K562 (cell line): ENCODE results near the gene DOK7. TPM values are rescaled to one million over a fixed set of nuclear protein-coding genes. Genes with fewer than 3 reads are reported as not detected.
A peak's percentile ranks its signal among the peaks of the same experiment; 100 is the strongest.

ENCODE experiments used
- ATAC-seq: fragments of 200-7000 bp; cut with Tn5 transposase; 3 replicates; pipeline ENCODE4 v1.9.1; 2020; ENCODE audit warnings: moderate library complexity
- BruUV-seq: library from RNA; stranded (reverse); fragments of 400-500 nt; replicated peaks from 2 replicates; lab custom pipeline; 2021; lab: Mats Ljungman, UMichigan
- CTCF ChIA-PET: fragments of 300-600 bp; formaldehyde crosslinking; extraction: SDS; loops from one replicate; lab custom pipeline; 2021; ENCODE audit warnings: low intra/inter-chr PET ratio; lab: Yijun Ruan, JAX
- POLR2A ChIA-PET: fragments of 300-600, 350-650 bp; sonication (Branson Sonifier 250); formaldehyde crosslinking; extraction: SDS; loops from one replicate; lab custom pipeline; 2021; ENCODE audit warnings: antibody characterized with exemption, inconsistent platforms; lab: Yijun Ruan, JAX
- DNase-seq, 4 experiments: peaks; one replicate each; pipeline versions ENCODE4 v3.0.0 to v3.0.0-alpha.2; 2011 to 2018; ENCODE audit warnings: low spot score in 3 of 4, mixed read lengths in 3 of 4; ENCODE audit errors: extremely low read depth in 1 of 4
- FAIRE-seq: peaks from 2 replicates; lab custom pipeline; 2011; peaks lifted over from hg19 to GRCh38; lab: Jason Lieb, UNC
- H2AFZ ChIP-seq: 2 replicates; pipeline ENCODE4 v1.6.0; 2011; ENCODE audit warnings: low read depth, low read length, control low read depth, inconsistent platforms
- H3K27ac ChIP-seq: fragments of 200-600 bp; 3 replicates; pipeline ENCODE4 v1.8.0; 2011; ENCODE audit warnings: low read depth, mild to moderate bottlenecking, control low read depth, inconsistent platforms, low read length, moderate library complexity, mixed read lengths; ENCODE audit errors: extremely low read depth
- H3K27me3 ChIP-seq, 2 experiments: fragments of 300-600 bp in 1 of 2; 2 replicates in 1 of 2; 3 replicates in 1 of 2; pipeline versions ENCODE4 v1.6.0 to v1.8.0; 2011; ENCODE audit warnings: inconsistent platforms in 2 of 2, low read length in 2 of 2, mild to moderate bottlenecking in 1 of 2, mixed read lengths in 1 of 2, moderate library complexity in 1 of 2; ENCODE audit not compliant: control insufficient read depth in 2 of 2, insufficient read depth in 2 of 2
- H3K36me3 ChIP-seq: fragments of 300-600 bp; 3 replicates; pipeline ENCODE4 v1.8.0; 2011; ENCODE audit warnings: mild to moderate bottlenecking, low read length, inconsistent platforms; ENCODE audit not compliant: control insufficient read depth, insufficient read depth
- H3K4me1 ChIP-seq, 2 experiments: fragments of 200-600 bp in 1 of 2; replicated peaks in 1 of 2; 2 replicates in 1 of 2; 3 replicates in 1 of 2; pipeline versions ENCODE4 v1.5.1 to v1.8.0; 2011; ENCODE audit warnings: inconsistent platforms in 2 of 2, low read length in 2 of 2, mild to moderate bottlenecking in 1 of 2, mixed read lengths in 1 of 2, moderate library complexity in 1 of 2; ENCODE audit not compliant: control insufficient read depth in 2 of 2, insufficient read depth in 2 of 2
- H3K4me2 ChIP-seq: 2 replicates; pipeline ENCODE4 v1.6.1; 2011; ENCODE audit warnings: low read length, control low read depth, inconsistent platforms, mixed read lengths; ENCODE audit not compliant: insufficient read depth
- H3K4me3 ChIP-seq: fragments of 200-600 bp; sonication (generic), shearing (Covaris generic); 2 replicates; pipeline ENCODE4 v1.5.1; 2016; ENCODE audit warnings: control low read depth, inconsistent platforms
- H3K79me2 ChIP-seq: fragments of 200-600 bp; 3 replicates; pipeline ENCODE4 v1.8.0; 2011; ENCODE audit warnings: low read length, inconsistent platforms; ENCODE audit not compliant: control insufficient read depth, insufficient read depth
- H3K9ac ChIP-seq, 2 experiments: 2 replicates each; pipeline versions ENCODE4 v1.6.0 to v1.6.1; 2011; ENCODE audit warnings: low read depth in 2 of 2, low read length in 2 of 2, control low read depth in 1 of 2, inconsistent platforms in 1 of 2, mild to moderate bottlenecking in 1 of 2, mixed read lengths in 1 of 2; ENCODE audit not compliant: insufficient read depth in 1 of 2
- H3K9me1 ChIP-seq: one replicate; pipeline ENCODE4 v1.6.0; 2011; ENCODE audit warnings: inconsistent platforms, mild to moderate bottlenecking, low read length, moderate library complexity; ENCODE audit not compliant: control insufficient read depth, insufficient read depth
- H3K9me3 ChIP-seq: replicated peaks from 2 replicates; pipeline ENCODE4 v1.5.1; 2011; ENCODE audit warnings: low read depth, low read length, inconsistent platforms; ENCODE audit not compliant: control insufficient read depth, insufficient read depth
- H4K20me1 ChIP-seq: replicated peaks from 2 replicates; pipeline ENCODE4 v1.6.1; 2011; ENCODE audit warnings: low read length, inconsistent platforms, mixed read lengths; ENCODE audit not compliant: control insufficient read depth, insufficient read depth
- CTBP1 ChIP-seq: fragments of 450-650 bp; IDR thresholded peaks from 2 replicates; pipeline ENCODE4 v1.6.1; 2016; ENCODE audit warnings: borderline replicate concordance
- FOXJ2 ChIP-seq: fragments of 200-800 bp; sonication (Bioruptor generic); IDR thresholded peaks from 2 replicates; pipeline ENCODE4 v1.6.1; 2016; ENCODE audit warnings: missing genetic modification characterization, missing compliant biosample characterization
- LARP7 ChIP-seq: fragments of 450-650 bp; IDR thresholded peaks from 2 replicates; pipeline ENCODE4 v1.6.1; 2016
- MAZ ChIP-seq, 2 experiments: fragments of 450-650 bp in 1 of 2; sonication (generic) in 1 of 2; formaldehyde crosslinking; IDR thresholded peaks in 1 of 2; conservative IDR thresholded peaks in 1 of 2; 2 replicates each; pipeline versions ENCODE4 v1.4.0 to v1.5.0; 2020; ENCODE audit warnings: mild to moderate bottlenecking in 1 of 2, missing genetic modification reagents in 1 of 2
- NONO ChIP-seq, 2 experiments: fragments of 200-400 bp in 1 of 2; fragments of 450-650 bp in 1 of 2; formaldehyde crosslinking in 1 of 2; IDR thresholded peaks; 2 replicates each; pipeline ENCODE4 v1.6.1; 2017; ENCODE audit warnings: low read depth in 2 of 2, mild to moderate bottlenecking in 2 of 2, moderate library complexity in 2 of 2, low read length in 1 of 2
- POLR2G ChIP-seq: fragments of 200-400 bp; formaldehyde crosslinking; IDR thresholded peaks from 2 replicates; pipeline ENCODE4 v1.6.1; 2017; ENCODE audit warnings: low read depth, mild to moderate bottlenecking, antibody characterized with exemption, low read length, moderate library complexity
- SMARCA4 ChIP-seq: fragments of 450-650 bp; IDR thresholded peaks from 2 replicates; pipeline ENCODE4 v1.6.1; 2016
- SRSF7 ChIP-seq: fragments of 200-400 bp; formaldehyde crosslinking; optimal IDR thresholded peaks from 2 replicates; pipeline ENCODE3; 2017; ENCODE audit warnings: mild to moderate bottlenecking, low read depth, low read length
- ZNF24 ChIP-seq: fragments of 450-650 bp; IDR thresholded peaks from 2 replicates; pipeline ENCODE4 v1.6.1; 2016
- ZNF316 ChIP-seq: fragments of 450-650 bp; IDR thresholded peaks from 2 replicates; pipeline ENCODE4 v1.6.1; 2016
- WGBS: fragments of 100-300 bp; shearing (Covaris generic); methylation state at CpG from one replicate; pipeline ENCODE4 v1.1.6; 2016; ENCODE audit warnings: low coverage, mixed read lengths; ENCODE audit not compliant: insufficient coverage; ENCODE audit errors: missing lambda C conversion rate; 5-methylcytosine and 5-hydroxymethylcytosine counted together
- in situ Hi-C: fragments of 300-500 bp; cut with MboI; formaldehyde crosslinking; loops from 4 replicates; pipeline ENCODE4 v1.15.0; 2018; ENCODE audit warnings: inconsistent platforms, mixed read lengths
- intact Hi-C: fragments of 100-400 bp; cut with micrococcal nuclease; formaldehyde crosslinking; loops from 2 replicates; pipeline ENCODE4 v1.14.2; 2022
- polyA plus RNA-seq, 8 experiments: library from polyadenylated mRNA; depleted of rRNA in 4 of 8; stranded (reverse) in 5 of 8; unstranded in 3 of 8; fragments of >200 nt; fragmentation: Nextera tagmentation in 2 of 8; fragmentation: Illumina TruSeq in 1 of 8; extraction: Ambion mirVana in 2 of 8; extraction: Trizol in 1 of 8; gene quantifications; 2 replicates each; pipeline versions ENCODE4 v1.2.1 to v1.2.3, GENCODE V29; 2011 to 2014; ENCODE audit warnings: inconsistent platforms in 1 of 8, missing spikeins in 1 of 8
- total RNA-seq, 7 experiments: library from RNA; depleted of rRNA in 6 of 7; stranded (reverse); fragments of >200 nt in 6 of 7; fragmentation: Illumina TruSeq in 2 of 7; extraction: Trizol in 2 of 7; gene quantifications; 2 replicates each; pipeline versions ENCODE4 v1.2.1 to v1.2.3, GENCODE V29; 2011 to 2021; ENCODE audit warnings: low replicate concordance in 1 of 7
- TF ChIP-seq, protein P1 (sequence below): IDR thresholded peaks from 2 replicates; pipeline ENCODE4 v1.6.1; 2011; ENCODE audit warnings: borderline replicate concordance, low read depth, mild to moderate bottlenecking, moderate library complexity, low read length; ENCODE audit not compliant: insufficient read depth, poor library complexity, severe bottlenecking

Gene DOK7
- total and polyA plus RNA-seq, 9 of the 15 experiments (the other 6 are each of a cell fraction or from before 2014, with no cell fraction given): not detected

DNA sequence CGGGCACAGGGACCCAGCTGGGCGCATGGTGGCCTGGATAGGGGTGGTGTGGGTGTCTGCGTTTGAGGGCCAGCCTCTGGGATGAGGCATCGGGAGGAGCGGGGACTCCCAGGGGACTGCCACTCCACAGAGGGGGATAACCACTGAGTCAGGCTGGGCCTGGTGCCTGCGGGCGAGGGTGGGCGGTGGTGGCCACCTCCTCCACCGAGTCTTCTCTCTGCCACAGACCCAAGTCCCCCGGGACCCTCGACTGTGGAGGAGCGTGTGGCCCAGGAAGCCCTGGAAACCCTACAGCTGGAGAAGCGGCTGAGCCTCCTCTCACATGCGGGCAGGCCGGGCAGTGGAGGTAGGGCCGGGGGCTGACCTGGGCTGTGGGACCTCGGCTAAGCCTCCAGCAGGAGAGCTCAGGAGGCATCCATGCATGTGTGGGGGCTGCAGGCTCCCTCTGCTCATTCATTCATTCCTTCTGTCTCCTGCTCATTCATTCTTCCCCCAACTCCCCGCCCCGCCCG lies 26.4 kb downstream of the DOK7 start:
- Histone ChIP-seq H3K27me3 (peaks cover 25 to 83% of the 10 kb centered on the region in 2 experiments; a peak in 4 of 5 replicates), H3K27ac (no peak overlapping the region), H3K9ac (no peak overlapping the region), H3K4me3 (no peak overlapping the region), H3K4me1 (peaks cover 0 to 55% of the 10 kb centered on the region in 2 experiments; a peak in 2 of 5 replicates), H4K20me1 (peaks cover 29% of the 10 kb centered on the region), H3K9me1 (no peaks in the 10 kb centered on the region), H3K4me2 (no peak overlapping the region), H3K79me2 (no peaks in the 10 kb centered on the region), H2AFZ (no peak overlapping the region), H3K9me3 (no peaks in the 10 kb centered on the region), H3K36me3 (no peaks in the 10 kb centered on the region)
- TF ChIP-seq SMARCA4 (no peak), POLR2G (0 out of 2 replicates have a peak, but pooled peaks have one; percentile 13), MAZ (CRISPR knock-in tag; conservative IDR thresholded peaks at IDR 0.05 in 1 of 2, IDR thresholded peaks at IDR 0.05 in 1 of 2) (no peak), FOXJ2 (no peak), SRSF7 (no peak), ZNF24 (peak; percentile 95), NONO (IDR thresholded peaks at IDR 0.05; ENCODE audit: low read depth in 2 of 2, low read length in 1 of 2) (no peak), LARP7 (no peak), ZNF316 (no peak), CTBP1 (no peak)
- TF ChIP-seq, protein P1, sequence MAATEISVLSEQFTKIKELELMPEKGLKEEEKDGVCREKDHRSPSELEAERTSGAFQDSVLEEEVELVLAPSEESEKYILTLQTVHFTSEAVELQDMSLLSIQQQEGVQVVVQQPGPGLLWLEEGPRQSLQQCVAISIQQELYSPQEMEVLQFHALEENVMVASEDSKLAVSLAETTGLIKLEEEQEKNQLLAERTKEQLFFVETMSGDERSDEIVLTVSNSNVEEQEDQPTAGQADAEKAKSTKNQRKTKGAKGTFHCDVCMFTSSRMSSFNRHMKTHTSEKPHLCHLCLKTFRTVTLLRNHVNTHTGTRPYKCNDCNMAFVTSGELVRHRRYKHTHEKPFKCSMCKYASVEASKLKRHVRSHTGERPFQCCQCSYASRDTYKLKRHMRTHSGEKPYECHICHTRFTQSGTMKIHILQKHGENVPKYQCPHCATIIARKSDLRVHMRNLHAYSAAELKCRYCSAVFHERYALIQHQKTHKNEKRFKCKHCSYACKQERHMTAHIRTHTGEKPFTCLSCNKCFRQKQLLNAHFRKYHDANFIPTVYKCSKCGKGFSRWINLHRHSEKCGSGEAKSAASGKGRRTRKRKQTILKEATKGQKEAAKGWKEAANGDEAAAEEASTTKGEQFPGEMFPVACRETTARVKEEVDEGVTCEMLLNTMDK: no peak
- 4% methylated on average over 17 of the region's 20 CpGs for WGBS
- ATAC-seq: peak; percentile 44
- POLR2A ChIA-PET: no interaction called here
- CTCF ChIA-PET: no interaction called here
- intact Hi-C loops (no loop called here), in situ Hi-C loops (no loop called here)
- no TSS peak for BruUV-seq
- FAIRE-seq: no peak
- no peak for DNase-seq
